ENCODE measurements around the gene XG.

XG gene

GRCh38 chrX:2831471-2832228 lies 79.8 kb downstream of the XG start:
- Histone ChIP-seq H4K8ac (ENCODE audit: low read depth, low read length) (no peak overlapping the region), H2BK5ac (ENCODE audit: low read length) (no peak overlapping the region), H2BK15ac (replicated peaks; ENCODE audit: low read depth) (no peak overlapping the region), H3K4me2 (ENCODE audit: low read length) (no peak overlapping the region), H4K5ac (ENCODE audit: low read length) (no peak overlapping the region), H3K23ac (ENCODE audit: low read length) (no peak overlapping the region), H3K27me3 (ENCODE audit: insufficient read depth, low read length, poor library complexity) (no peaks in the 10 kb centered on the region), H3K79me2 (ENCODE audit: control insufficient read depth, insufficient read depth, low read length) (peaks cover 6% of the 10 kb centered on the region), H2BK120ac (ENCODE audit: low read depth, low read length) (no peak overlapping the region), H3K36me3 (ENCODE audit: control insufficient read depth, insufficient read depth, low read length) (no peaks in the 10 kb centered on the region), H3K4me1 (ENCODE audit: control insufficient read depth, low read depth, low read length) (no peaks in the 10 kb centered on the region), H3K9ac (ENCODE audit: low read length) (no peak overlapping the region), H3K27ac (ENCODE audit: low read depth, low read length) (no peak overlapping the region), H3K79me1 (ENCODE audit: low read length) (no peaks in the 10 kb centered on the region), H3K4ac (ENCODE audit: low read depth, low read length) (no peak overlapping the region), H3K4me3 (ENCODE audit: low read length) (no peak overlapping the region), H3K56ac (ENCODE audit: low read length) (no peak overlapping the region), H2AK5ac (ENCODE audit: low read length) (no peak overlapping the region), H3K18ac (ENCODE audit: low read length) (no peak overlapping the region)
- DNase-seq = no peak
- no CpG with 5 or more reads among the region's 14 CpGs for WGBS (ENCODE audit: extremely low coverage, insufficient coverage, low lambda C conversion rate)

- no peak overlapping the region for H3K18ac ChIP-seq (ENCODE audit: low read length)
- no peak overlapping the region for H3K4ac ChIP-seq (ENCODE audit: low read depth, low read length)
- DNase-seq = no peak
- no peak overlapping the region for H3K4me3 ChIP-seq (ENCODE audit: low read length)
- H3K36me3 ChIP-seq (ENCODE audit: control insufficient read depth, insufficient read depth, low read length) = no peaks in the 10 kb centered on the region
- H3K79me1 ChIP-seq (ENCODE audit: low read length) = no peaks in the 10 kb centered on the region
- no peak overlapping the region for H3K56ac ChIP-seq (ENCODE audit: low read length)
- no peak overlapping the region for H4K5ac ChIP-seq (ENCODE audit: low read length)
- no peak overlapping the region for H2BK5ac ChIP-seq (ENCODE audit: low read length)
- no peak overlapping the region for H3K9ac ChIP-seq (ENCODE audit: low read length)
- no peaks in the 10 kb centered on the region for H3K27me3 ChIP-seq (ENCODE audit: insufficient read depth, low read length, poor library complexity)
- WGBS (ENCODE audit: extremely low coverage, insufficient coverage, low lambda C conversion rate) = no CpG with 5 or more reads among the region's 2 CpGs
- H2BK120ac ChIP-seq (ENCODE audit: low read depth, low read length) = no peak overlapping the region
- H2AK5ac ChIP-seq (ENCODE audit: low read length) = no peak overlapping the region
- H3K27ac ChIP-seq (ENCODE audit: low read depth, low read length) = no peak overlapping the region
- H3K4me1 ChIP-seq (ENCODE audit: control insufficient read depth, low read depth, low read length) = no peaks in the 10 kb centered on the region
- no peaks in the 10 kb centered on the region for H3K79me2 ChIP-seq (ENCODE audit: control insufficient read depth, insufficient read depth, low read length)
- no peak overlapping the region for H2BK15ac ChIP-seq (replicated peaks; ENCODE audit: low read depth)
- H3K4me2 ChIP-seq (ENCODE audit: low read length) = no peak overlapping the region
- no peak overlapping the region for H3K23ac ChIP-seq (ENCODE audit: low read length)
- H4K8ac ChIP-seq (ENCODE audit: low read depth, low read length) = no peak overlapping the region
Measured at GRCh38 chrX:2837961-2838360, 86.1 kb downstream of the XG start.

- WGBS (ENCODE audit: extremely low coverage, insufficient coverage, low lambda C conversion rate) = 100% methylated on average over 1 of the region's 1 CpG
- H2BK15ac ChIP-seq (replicated peaks; ENCODE audit: low read depth) = no peak overlapping the region
- H3K4me1 ChIP-seq (ENCODE audit: control insufficient read depth, low read depth, low read length) = no peaks in the 10 kb centered on the region
- no peak overlapping the region for H3K4me3 ChIP-seq (ENCODE audit: low read length)
- H3K9ac ChIP-seq (ENCODE audit: low read length) = no peak overlapping the region
- H3K27ac ChIP-seq (ENCODE audit: low read depth, low read length) = no peak overlapping the region
- H3K36me3 ChIP-seq (ENCODE audit: control insufficient read depth, insufficient read depth, low read length) = no peaks in the 10 kb centered on the region
- no peaks in the 10 kb centered on the region for H3K79me2 ChIP-seq (ENCODE audit: control insufficient read depth, insufficient read depth, low read length)
- H4K8ac ChIP-seq (ENCODE audit: low read depth, low read length) = no peak overlapping the region
- H2BK5ac ChIP-seq (ENCODE audit: low read length) = no peak overlapping the region
- no peaks in the 10 kb centered on the region for H3K79me1 ChIP-seq (ENCODE audit: low read length)
- H3K23ac ChIP-seq (ENCODE audit: low read length) = no peak overlapping the region
- H3K18ac ChIP-seq (ENCODE audit: low read length) = no peak overlapping the region
- no peak overlapping the region for H3K4me2 ChIP-seq (ENCODE audit: low read length)
- DNase-seq = no peak
- H3K56ac ChIP-seq (ENCODE audit: low read length) = no peak overlapping the region
- H4K5ac ChIP-seq (ENCODE audit: low read length) = no peak overlapping the region
- no peak overlapping the region for H2BK120ac ChIP-seq (ENCODE audit: low read depth, low read length)
- H2AK5ac ChIP-seq (ENCODE audit: low read length) = no peak overlapping the region
- no peaks in the 10 kb centered on the region for H3K27me3 ChIP-seq (ENCODE audit: insufficient read depth, low read length, poor library complexity)
- H3K4ac ChIP-seq (ENCODE audit: low read depth, low read length) = no peak overlapping the region
Measured at GRCh38 chrX:2840961-2841360, 89.1 kb downstream of the XG start.

- Histone ChIP-seq H3K4ac (ENCODE audit: low read depth, low read length) (no peak overlapping the region), H2BK120ac (ENCODE audit: low read depth, low read length) (no peak overlapping the region), H3K79me2 (ENCODE audit: control insufficient read depth, insufficient read depth, low read length) (no peaks in the 10 kb centered on the region), H3K23ac (ENCODE audit: low read length) (no peak overlapping the region), H2AK5ac (ENCODE audit: low read length) (no peak overlapping the region), H3K56ac (ENCODE audit: low read length) (no peak overlapping the region), H3K27ac (ENCODE audit: low read depth, low read length) (no peak overlapping the region), H3K4me3 (ENCODE audit: low read length) (no peak overlapping the region), H4K5ac (ENCODE audit: low read length) (no peak overlapping the region), H4K8ac (ENCODE audit: low read depth, low read length) (no peak overlapping the region), H2BK5ac (ENCODE audit: low read length) (no peak overlapping the region), H3K18ac (ENCODE audit: low read length) (no peak overlapping the region), H3K4me1 (ENCODE audit: control insufficient read depth, low read depth, low read length) (no peaks in the 10 kb centered on the region), H3K79me1 (ENCODE audit: low read length) (no peaks in the 10 kb centered on the region), H3K36me3 (ENCODE audit: control insufficient read depth, insufficient read depth, low read length) (no peaks in the 10 kb centered on the region), H3K4me2 (ENCODE audit: low read length) (no peak overlapping the region), H3K9ac (ENCODE audit: low read length) (no peak overlapping the region), H2BK15ac (replicated peaks; ENCODE audit: low read depth) (no peak overlapping the region), H3K27me3 (ENCODE audit: insufficient read depth, low read length, poor library complexity) (no peaks in the 10 kb centered on the region)
- DNase-seq = no peak
- WGBS (ENCODE audit: extremely low coverage, insufficient coverage, low lambda C conversion rate) = no CpG with 5 or more reads among the region's 9 CpGs
Measured at GRCh38 chrX:2841537-2841936, 89.7 kb downstream of the XG start.

GRCh38 chrX:2846992-2847391 lies 95.2 kb downstream of the XG start:
- Histone ChIP-seq H3K4me2 (ENCODE audit: low read length) (no peak overlapping the region), H2BK15ac (replicated peaks; ENCODE audit: low read depth) (no peak overlapping the region), H3K23ac (ENCODE audit: low read length) (no peak overlapping the region), H2BK5ac (ENCODE audit: low read length) (no peak overlapping the region), H4K5ac (ENCODE audit: low read length) (no peak overlapping the region), H3K18ac (ENCODE audit: low read length) (no peak overlapping the region), H3K4me1 (ENCODE audit: control insufficient read depth, low read depth, low read length) (no peaks in the 10 kb centered on the region), H3K27me3 (ENCODE audit: insufficient read depth, low read length, poor library complexity) (no peaks in the 10 kb centered on the region), H3K4ac (ENCODE audit: low read depth, low read length) (no peak overlapping the region), H2AK5ac (ENCODE audit: low read length) (no peak overlapping the region), H3K79me1 (ENCODE audit: low read length) (no peaks in the 10 kb centered on the region), H3K79me2 (ENCODE audit: control insufficient read depth, insufficient read depth, low read length) (no peaks in the 10 kb centered on the region), H3K56ac (ENCODE audit: low read length) (no peak overlapping the region), H3K4me3 (ENCODE audit: low read length) (no peak overlapping the region), H4K8ac (ENCODE audit: low read depth, low read length) (no peak overlapping the region), H3K36me3 (ENCODE audit: control insufficient read depth, insufficient read depth, low read length) (no peaks in the 10 kb centered on the region), H2BK120ac (ENCODE audit: low read depth, low read length) (no peak overlapping the region), H3K27ac (ENCODE audit: low read depth, low read length) (no peak overlapping the region), H3K9ac (ENCODE audit: low read length) (no peak overlapping the region)
- no peak for DNase-seq

GRCh38 chrX:2848871-2849301 lies 97.0 kb downstream of the XG start:
- Histone ChIP-seq H3K4me3 (ENCODE audit: low read length) (no peak overlapping the region), H2BK5ac (ENCODE audit: low read length) (no peak overlapping the region)
- peak; percentile 68 for DNase-seq

More at GRCh38 chrX:2848871-2849301, 97.0 kb downstream of the XG start:
- Histone ChIP-seq H3K4me2 (ENCODE audit: low read length) (no peak overlapping the region), H3K4ac (ENCODE audit: low read depth, low read length) (no peak overlapping the region), H3K27ac (ENCODE audit: low read depth, low read length) (peak overlapping the region; percentile 81), H4K8ac (ENCODE audit: low read depth, low read length) (no peak overlapping the region), H3K4me1 (ENCODE audit: control insufficient read depth, low read depth, low read length) (no peaks in the 10 kb centered on the region), H3K9ac (ENCODE audit: low read length) (no peak overlapping the region), H3K23ac (ENCODE audit: low read length) (no peak overlapping the region), H4K5ac (ENCODE audit: low read length) (no peak overlapping the region), H3K36me3 (ENCODE audit: control insufficient read depth, insufficient read depth, low read length) (no peaks in the 10 kb centered on the region), H3K18ac (ENCODE audit: low read length) (no peak overlapping the region), H3K79me2 (ENCODE audit: control insufficient read depth, insufficient read depth, low read length) (no peaks in the 10 kb centered on the region), H2BK15ac (replicated peaks; ENCODE audit: low read depth) (no peak overlapping the region), H2AK5ac (ENCODE audit: low read length) (no peak overlapping the region), H2BK120ac (ENCODE audit: low read depth, low read length) (no peak overlapping the region), H3K56ac (ENCODE audit: low read length) (peak overlapping the region; percentile 29), H3K27me3 (ENCODE audit: insufficient read depth, low read length, poor library complexity) (no peaks in the 10 kb centered on the region), H3K79me1 (ENCODE audit: low read length) (no peaks in the 10 kb centered on the region)
- WGBS (ENCODE audit: extremely low coverage, insufficient coverage, low lambda C conversion rate) = no CpG with 5 or more reads among the region's 9 CpGs
